ENCODE results near the gene SLC26A1. TPM values are rescaled to one million over a fixed set of nuclear protein-coding genes. Genes with fewer than 3 reads are reported as not detected.

Gene SLC26A1
- total RNA-seq, 4 donors from 2014 or later: 0.15 to 0.33 (median 0.24) TPM

- no peak for DNase-seq
- TF ChIP-seq POLR2A (IDR thresholded peaks at IDR 0.05) (no peak), CTCF (IDR thresholded peaks at IDR 0.05) (no peak)
- H3K27me3 ChIP-seq: no peaks in the 10 kb centered on the region
- no peaks in the 10 kb centered on the region for H3K9me3 ChIP-seq
- H3K27ac ChIP-seq: no peak overlapping the region
- WGBS, 2 donors: 58 to 80% methylated on average over 1 to 4 of the region's 48 CpGs
- intact Hi-C loops (cut with DNase I): no loop called here
- peaks cover 4 to 5% of the 10 kb centered on the region in 2 donors for H3K4me1 ChIP-seq
- peaks cover 8 to 9% of the 10 kb centered on the region in 2 donors for H3K36me3 ChIP-seq
- H3K4me3 ChIP-seq (replicated peaks in 1 of 3): no peak overlapping the region
Measured at GRCh38 chr4:966266-967112, 26.7 kb downstream of the SLC26A1 start.

GRCh38 chr4:965766-966134 is 27.5 kb downstream of the SLC26A1 start:
- no peak for DNase-seq
- intact Hi-C loops (cut with DNase I): no loop called here
- WGBS, 2 donors: 92 to 94% methylated on average over 12 of the region's 21 CpGs
- peaks cover 0 to 4% of the 10 kb centered on the region in 2 donors for H3K4me1 ChIP-seq
- H3K27me3 ChIP-seq: no peaks in the 10 kb centered on the region
- H3K4me3 ChIP-seq (replicated peaks in 1 of 3): no peak overlapping the region
- no peak overlapping the region for H3K27ac ChIP-seq
- TF ChIP-seq POLR2A (IDR thresholded peaks at IDR 0.05) (no peak), CTCF (IDR thresholded peaks at IDR 0.05) (no peak)
- peaks cover 8 to 11% of the 10 kb centered on the region in 2 donors for H3K36me3 ChIP-seq
- H3K9me3 ChIP-seq: no peaks in the 10 kb centered on the region

- no peak overlapping the region for H3K4me3 ChIP-seq (replicated peaks in 1 of 3)
- no peak for TF ChIP-seq CTCF (IDR thresholded peaks at IDR 0.05)
- no peak for TF ChIP-seq POLR2A (IDR thresholded peaks at IDR 0.05)
- no peak overlapping the region for H3K27ac ChIP-seq
- intact Hi-C loops (cut with DNase I): no loop called here
- 92% methylated on average over 5 to 22 of the region's 26 CpGs for WGBS, 2 donors
- H3K9me3 ChIP-seq: no peaks in the 10 kb centered on the region
- DNase-seq: no peak
- H3K36me3 ChIP-seq: peaks cover 8 to 11% of the 10 kb centered on the region in 2 donors
- peaks cover 0 to 4% of the 10 kb centered on the region in 2 donors for H3K4me1 ChIP-seq
- no peaks in the 10 kb centered on the region for H3K27me3 ChIP-seq
Measured at GRCh38 chr4:965048-965765, 28.0 kb downstream of the SLC26A1 start.

- Histone ChIP-seq H3K36me3 (peaks cover 8 to 11% of the 10 kb centered on the region in 2 donors), H3K27ac (no peak overlapping the region), H3K4me3 (replicated peaks in 1 of 3) (no peak overlapping the region), H3K9me3 (no peaks in the 10 kb centered on the region), H3K27me3 (no peaks in the 10 kb centered on the region), H3K4me1 (peaks cover 0 to 4% of the 10 kb centered on the region in 2 donors)
- intact Hi-C loops (cut with DNase I): no loop called here
- 83 to 91% methylated on average over 14 to 15 of the region's 23 CpGs for WGBS, 2 donors
- no peak for DNase-seq
- TF ChIP-seq CTCF (IDR thresholded peaks at IDR 0.05) (no peak), POLR2A (IDR thresholded peaks at IDR 0.05) (no peak)
Measured at GRCh38 chr4:964346-965025, 28.7 kb downstream of the SLC26A1 start.
